GM12801 (cell line): ENCODE results near the gene CACFD1.

Experiments used
- CTCF ChIP-seq: IDR thresholded peaks from one replicate; pipeline ENCODE4 v1.5.1; 2011; ENCODE audit warnings: control low read depth; ENCODE audit not compliant: insufficient read length; ENCODE audit errors: extremely low read depth

Gene CACFD1

GRCh38 chr9:133515240-133515610, 55.4 kb downstream of the CACFD1 start:
- no peak for TF ChIP-seq CTCF

DNA sequence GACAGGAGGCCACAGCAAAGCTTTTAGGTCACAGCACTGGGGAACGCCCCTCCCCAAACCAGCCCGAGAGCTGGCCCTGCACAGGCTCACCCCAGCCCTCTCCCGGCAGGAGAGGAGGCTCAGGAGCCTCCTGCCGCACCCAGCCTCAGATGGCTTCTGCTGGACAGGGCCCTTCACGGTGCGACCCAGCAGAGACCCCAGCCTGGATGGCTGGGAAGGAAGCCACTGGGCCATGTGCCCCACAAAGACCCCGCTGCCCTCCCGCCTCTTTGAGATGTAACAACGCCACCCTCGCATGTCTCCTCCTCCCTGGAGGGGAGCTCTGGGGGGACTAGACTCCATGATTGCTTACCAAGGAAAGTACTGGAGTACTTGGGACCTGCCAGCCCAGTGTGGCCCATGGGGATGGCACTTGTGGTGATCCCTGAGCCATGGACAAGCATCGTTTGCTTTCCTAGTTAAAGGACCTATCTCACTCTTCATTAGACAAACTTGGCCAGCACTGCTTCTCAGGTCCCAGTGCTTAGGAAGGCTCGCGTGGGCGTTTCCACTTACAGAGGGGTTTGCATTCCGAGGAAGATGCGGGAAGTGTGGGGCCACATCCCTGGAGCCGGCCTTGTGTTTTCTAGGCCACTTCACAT, 56.0 kb downstream of the CACFD1 start:
- no peak for TF ChIP-seq CTCF

GRCh38 chr9:133516256-133516960, 56.6 kb downstream of the CACFD1 start:
- no peak for TF ChIP-seq CTCF

DNA sequence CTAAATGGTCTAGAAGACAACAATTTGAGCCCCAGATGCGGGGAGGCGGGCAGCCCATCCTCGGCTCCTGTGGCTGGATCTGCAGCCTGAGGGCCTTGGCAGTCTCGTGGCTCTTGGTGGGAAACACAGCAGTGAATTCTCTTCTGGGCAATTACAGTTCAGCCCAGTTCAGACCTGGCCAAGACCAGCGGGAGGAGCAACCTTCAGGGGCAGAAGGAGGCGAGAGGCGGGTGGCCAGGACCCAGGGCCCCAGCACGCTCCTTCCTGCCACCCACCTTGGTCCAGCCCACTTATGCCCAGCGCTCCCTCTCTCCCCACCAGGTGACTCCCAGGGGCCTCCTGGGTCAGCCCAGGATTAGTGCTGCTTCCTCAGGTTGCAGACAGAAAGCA, 57.2 kb downstream of the CACFD1 start:
- no peak for TF ChIP-seq CTCF

DNA sequence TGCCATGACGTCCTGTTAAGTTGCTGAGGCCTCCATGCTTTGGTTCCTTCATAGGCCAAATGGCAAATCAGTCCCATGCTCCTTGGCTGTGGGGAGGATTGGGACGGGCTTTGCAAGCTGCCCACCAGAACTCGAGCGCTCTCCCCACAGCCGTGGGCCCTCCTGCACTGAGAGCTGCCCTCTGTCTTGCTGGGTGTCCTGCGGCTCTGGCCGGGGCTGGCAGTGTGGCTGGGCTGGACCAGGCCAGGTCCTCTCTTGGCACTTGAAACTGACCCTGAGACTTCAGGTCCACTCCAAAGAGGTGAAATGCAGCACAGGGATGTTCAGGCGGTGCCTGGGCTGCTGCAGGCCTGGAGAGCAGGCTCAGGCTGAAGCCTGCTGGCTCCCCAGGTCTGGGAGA, 57.9 kb downstream of the CACFD1 start:
- no peak for TF ChIP-seq CTCF

DNA sequence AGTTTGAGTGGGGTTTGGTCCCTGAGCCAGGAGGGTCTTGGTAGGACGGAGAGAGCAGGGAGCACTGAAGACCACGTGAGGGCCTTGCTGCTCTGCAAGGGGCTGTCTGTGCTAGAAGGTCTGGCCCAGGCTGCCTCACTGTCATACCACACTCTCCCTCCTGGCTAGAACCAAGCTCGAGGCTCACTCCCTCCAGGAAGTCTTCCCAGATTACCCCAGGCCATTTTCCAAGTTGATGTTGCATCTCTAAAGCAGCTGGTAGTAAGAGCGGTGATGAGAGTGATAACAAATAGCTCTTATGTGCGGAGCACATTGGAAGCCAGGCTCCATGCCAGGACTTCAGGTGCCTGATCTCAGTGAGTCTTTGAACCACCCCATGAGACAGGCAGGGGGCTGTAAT, 58.4 kb downstream of the CACFD1 start:
- TF ChIP-seq CTCF = no peak

GRCh38 chr9:133518706-133519449, 59.1 kb downstream of the CACFD1 start:
- TF ChIP-seq CTCF = no peak
